ENCODE results near the gene TRDMT1. TPM values are rescaled to one million over a fixed set of nuclear protein-coding genes. Genes with fewer than 3 reads are reported as not detected.

The TRDMT1 gene
- polyA plus RNA-seq, 1 donor (not counting 4 experiments of a cell fraction or from before 2014, with no cell fraction given), result 6.6 TPM

DNA sequence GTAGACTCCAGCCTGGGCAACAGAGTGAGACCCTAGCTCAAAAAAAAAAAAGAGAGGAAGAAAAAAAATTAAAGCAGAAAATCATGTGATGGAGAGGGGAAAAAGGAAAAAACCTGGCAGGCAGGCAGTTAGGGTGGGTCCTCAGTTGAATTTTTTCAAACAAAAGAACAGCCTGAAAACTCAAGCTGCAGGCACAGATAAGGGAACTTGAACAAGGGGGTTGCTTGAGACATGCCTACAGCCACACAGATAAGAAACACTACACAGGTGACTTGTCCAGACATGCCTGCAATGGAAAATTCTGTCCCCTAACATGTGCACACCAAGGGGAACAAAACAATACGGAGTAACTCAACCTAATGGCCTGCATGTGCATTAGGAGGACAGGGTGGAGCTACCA lies 45.7 kb upstream of the TRDMT1 start:
- TF ChIP-seq EZH2 (IDR thresholded peaks at IDR 0.05; ENCODE audit: low read length), result no peak
- TF ChIP-seq, protein P1, sequence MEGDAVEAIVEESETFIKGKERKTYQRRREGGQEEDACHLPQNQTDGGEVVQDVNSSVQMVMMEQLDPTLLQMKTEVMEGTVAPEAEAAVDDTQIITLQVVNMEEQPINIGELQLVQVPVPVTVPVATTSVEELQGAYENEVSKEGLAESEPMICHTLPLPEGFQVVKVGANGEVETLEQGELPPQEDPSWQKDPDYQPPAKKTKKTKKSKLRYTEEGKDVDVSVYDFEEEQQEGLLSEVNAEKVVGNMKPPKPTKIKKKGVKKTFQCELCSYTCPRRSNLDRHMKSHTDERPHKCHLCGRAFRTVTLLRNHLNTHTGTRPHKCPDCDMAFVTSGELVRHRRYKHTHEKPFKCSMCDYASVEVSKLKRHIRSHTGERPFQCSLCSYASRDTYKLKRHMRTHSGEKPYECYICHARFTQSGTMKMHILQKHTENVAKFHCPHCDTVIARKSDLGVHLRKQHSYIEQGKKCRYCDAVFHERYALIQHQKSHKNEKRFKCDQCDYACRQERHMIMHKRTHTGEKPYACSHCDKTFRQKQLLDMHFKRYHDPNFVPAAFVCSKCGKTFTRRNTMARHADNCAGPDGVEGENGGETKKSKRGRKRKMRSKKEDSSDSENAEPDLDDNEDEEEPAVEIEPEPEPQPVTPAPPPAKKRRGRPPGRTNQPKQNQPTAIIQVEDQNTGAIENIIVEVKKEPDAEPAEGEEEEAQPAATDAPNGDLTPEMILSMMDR (optimal IDR thresholded peaks at IDR 0.05 in 1 of 3, IDR thresholded peaks at IDR 0.05 in 1 of 3, conservative IDR thresholded peaks at IDR 0.05 in 1 of 3; ENCODE audit: extremely low read depth in 1 of 3, insufficient read depth in 2 of 3, low read length in 3 of 3), result no peak
- no peaks in the 10 kb centered on the region for H3K79me2 ChIP-seq (ENCODE audit: control insufficient read depth, insufficient read depth, low read length)
- H3K4me2 ChIP-seq (ENCODE audit: control insufficient read depth, extremely low read depth, insufficient read depth, low read depth, low read length), result no peak overlapping the region
- peak overlapping the region; percentile 34 for H2AFZ ChIP-seq (ENCODE audit: control insufficient read depth, low read length)
- no peaks in the 10 kb centered on the region for H3K27me3 ChIP-seq (ENCODE audit: control insufficient read depth, extremely low read depth, insufficient read depth, low read length)
- dilution Hi-C loops (cut with MboI; ENCODE audit: extremely low pct_ligation_motif_present, low sequenced_read_pairs), result no loop called here
- peaks cover 9% of the 10 kb centered on the region for H3K4me1 ChIP-seq (ENCODE audit: control insufficient read depth, extremely low read depth, insufficient read depth, low read length)
- no peaks in the 10 kb centered on the region for H3K9me1 ChIP-seq (ENCODE audit: control insufficient read depth, extremely low read depth, insufficient read depth, low read length)
- H3K9ac ChIP-seq (ENCODE audit: control insufficient read depth, extremely low read depth, insufficient read depth, low read length), result no peak overlapping the region
- H3K27ac ChIP-seq (ENCODE audit: control insufficient read depth, insufficient read depth, low read length), result no peak overlapping the region
- peak; percentile 26 for FAIRE-seq
- H3K9me3 ChIP-seq (ENCODE audit: control insufficient read depth, low read depth, low read length), result peaks cover 4% of the 10 kb centered on the region
- H3K36me3 ChIP-seq (ENCODE audit: control insufficient read depth in 2 of 2, extremely low read depth in 1 of 2, insufficient read depth in 2 of 2, low read length in 2 of 2), result no peaks in the 10 kb centered on the region
- no peak overlapping the region for H3K4me3 ChIP-seq (ENCODE audit: control insufficient read depth in 2 of 3, extremely low read depth in 1 of 3, insufficient read depth in 2 of 3, low read depth in 1 of 3, low read length in 3 of 3)
- DNase-seq (ENCODE audit: low read depth, low spot score), result no peak
- no peaks in the 10 kb centered on the region for H4K20me1 ChIP-seq (ENCODE audit: control insufficient read depth, extremely low read depth, insufficient read depth, low read length)

DNA sequence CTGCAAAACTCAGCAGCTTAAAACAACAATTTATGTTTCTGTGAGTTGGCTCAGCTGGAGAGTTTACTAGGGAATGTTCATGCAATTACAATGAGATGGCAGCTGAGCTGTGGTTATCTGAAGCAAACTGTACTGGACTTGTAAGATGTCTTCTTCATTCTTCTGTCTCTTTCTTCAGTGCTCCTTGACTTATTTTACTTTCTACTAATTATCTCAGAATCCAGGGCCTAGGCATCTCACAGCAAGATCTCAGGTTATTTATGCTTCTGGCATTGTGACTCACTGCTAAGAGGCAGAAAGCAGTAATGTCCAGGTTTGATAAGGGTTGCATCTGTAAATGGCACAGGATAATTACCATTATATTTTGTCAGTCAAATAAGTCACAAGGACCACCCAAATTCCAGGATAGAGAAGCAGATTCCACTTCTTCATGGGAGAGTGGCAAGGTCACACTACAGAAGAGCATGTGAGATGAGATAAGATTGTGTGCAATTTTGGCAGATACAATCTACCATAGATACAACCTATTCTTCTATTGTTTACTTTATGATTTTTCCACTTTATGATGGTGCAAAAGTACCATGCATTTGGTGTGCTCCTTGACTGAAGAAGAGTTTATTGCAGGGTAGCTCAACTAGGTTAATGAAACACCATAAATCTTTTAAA lies 43.4 kb upstream of the TRDMT1 start:
- FAIRE-seq, result no peak

More for the DNA sequence above, 43.4 kb upstream of the TRDMT1 start:
- H2AFZ ChIP-seq (ENCODE audit: control insufficient read depth, low read length), result no peak overlapping the region
- no peak for DNase-seq (ENCODE audit: low read depth, low spot score)
- H3K9ac ChIP-seq (ENCODE audit: control insufficient read depth, extremely low read depth, insufficient read depth, low read length), result no peak overlapping the region
- H3K36me3 ChIP-seq (ENCODE audit: control insufficient read depth in 2 of 2, extremely low read depth in 1 of 2, insufficient read depth in 2 of 2, low read length in 2 of 2), result no peaks in the 10 kb centered on the region
- H3K79me2 ChIP-seq (ENCODE audit: control insufficient read depth, insufficient read depth, low read length), result no peaks in the 10 kb centered on the region
- no peaks in the 10 kb centered on the region for H3K27me3 ChIP-seq (ENCODE audit: control insufficient read depth, extremely low read depth, insufficient read depth, low read length)
- no peaks in the 10 kb centered on the region for H3K9me1 ChIP-seq (ENCODE audit: control insufficient read depth, extremely low read depth, insufficient read depth, low read length)
- no peak overlapping the region for H3K4me3 ChIP-seq (ENCODE audit: control insufficient read depth in 2 of 3, extremely low read depth in 1 of 3, insufficient read depth in 2 of 3, low read depth in 1 of 3, low read length in 3 of 3)
- peaks cover 9% of the 10 kb centered on the region for H3K4me1 ChIP-seq (ENCODE audit: control insufficient read depth, extremely low read depth, insufficient read depth, low read length)
- dilution Hi-C loops (cut with MboI; ENCODE audit: extremely low pct_ligation_motif_present, low sequenced_read_pairs), result no loop called here
- no peak overlapping the region for H3K4me2 ChIP-seq (ENCODE audit: control insufficient read depth, extremely low read depth, insufficient read depth, low read depth, low read length)
- no peak overlapping the region for H3K27ac ChIP-seq (ENCODE audit: control insufficient read depth, insufficient read depth, low read length)
- H3K9me3 ChIP-seq (ENCODE audit: control insufficient read depth, low read depth, low read length), result peaks cover 4% of the 10 kb centered on the region
- H4K20me1 ChIP-seq (ENCODE audit: control insufficient read depth, extremely low read depth, insufficient read depth, low read length), result no peaks in the 10 kb centered on the region
- TF ChIP-seq, protein P1 (optimal IDR thresholded peaks at IDR 0.05 in 1 of 3, IDR thresholded peaks at IDR 0.05 in 1 of 3, conservative IDR thresholded peaks at IDR 0.05 in 1 of 3; ENCODE audit: extremely low read depth in 1 of 3, insufficient read depth in 2 of 3, low read length in 3 of 3), result no peak
- TF ChIP-seq EZH2 (IDR thresholded peaks at IDR 0.05; ENCODE audit: low read length), result no peak

All from keratinocyte (primary cell).